ENCODE measurements around the gene IZUMO1.

DNA sequence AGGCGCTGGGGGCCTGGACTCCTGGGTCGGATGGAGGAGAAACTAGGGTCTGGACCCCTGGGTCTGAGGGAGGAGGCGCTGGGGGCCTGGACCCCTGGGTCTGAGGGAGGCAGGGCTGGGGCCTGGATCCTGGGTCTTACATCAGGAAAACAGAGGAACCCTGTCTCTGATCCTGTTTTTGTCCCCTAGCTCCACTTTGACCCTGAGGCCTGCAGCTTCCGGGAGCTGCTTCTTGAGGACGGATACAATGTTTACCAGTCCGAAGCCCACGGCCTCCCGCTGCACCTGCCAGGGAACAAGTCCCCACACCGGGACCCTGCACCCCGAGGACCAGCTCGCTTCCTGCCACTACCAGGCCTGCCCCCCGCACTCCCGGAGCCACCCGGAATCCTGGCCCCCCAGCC is 11.0 kb upstream of the IZUMO1 start:
- no peak for TF ChIP-seq ZFP3 (CRISPR knock-in tag; IDR thresholded peaks at IDR 0.05)
- no peak for TF ChIP-seq PATZ1 (CRISPR knock-in tag; IDR thresholded peaks at IDR 0.05; ENCODE audit: borderline replicate concordance)
- no peak for TF ChIP-seq RARB (CRISPR knock-in tag; IDR thresholded peaks at IDR 0.05)
- no peak for TF ChIP-seq ARNTL (CRISPR knock-in tag; IDR thresholded peaks at IDR 0.05; ENCODE audit: borderline replicate concordance, low read depth)

Measured in SK-N-SH treated with all-trans-retinoic acid at 6 μM for 48 hours (cell line).